CD14-positive monocyte (primary cell): ENCODE results near the gene VSIG10L2. TPM values are rescaled to one million over a fixed set of nuclear protein-coding genes. Genes with fewer than 3 reads are reported as not detected.

ENCODE experiments used
- DNase-seq, 3 donors: peaks; one replicate each; pipeline ENCODE4 v3.0.0-alpha.2; 2011 to 2022
- H2AFZ ChIP-seq: 2 replicates; pipeline ENCODE4 v1.6.0; 2012; ENCODE audit warnings: mild to moderate bottlenecking, low read depth, low read length, inconsistent platforms; ENCODE audit not compliant: insufficient read depth, poor library complexity, severe bottlenecking
- H3K27ac ChIP-seq, 2 donors: 1 replicate in 1 of 2; 2 replicates in 1 of 2; pipeline ENCODE4 v1.5.1; 2012 to 2013; ENCODE audit warnings: low read length in 2 of 2, control low read depth in 1 of 2, inconsistent platforms in 1 of 2, low read depth in 1 of 2, mild to moderate bottlenecking in 1 of 2
- H3K27me3 ChIP-seq, 2 donors: one replicate each; pipeline versions ENCODE4 v1.6.0 to v1.6.1; 2011 to 2013; ENCODE audit warnings: low read length in 2 of 2; ENCODE audit not compliant: control insufficient read depth in 2 of 2, insufficient read depth in 2 of 2
- H3K36me3 ChIP-seq, 2 donors: replicated peaks in 1 of 2; 1 replicate in 1 of 2; 2 replicates in 1 of 2; pipeline versions ENCODE4 v1.5.1 to v1.6.1; 2012 to 2013; ENCODE audit warnings: low read length in 2 of 2, control low read depth in 1 of 2, inconsistent platforms in 1 of 2, mild to moderate bottlenecking in 1 of 2; ENCODE audit not compliant: insufficient read depth in 2 of 2, control insufficient read depth in 1 of 2
- H3K4me1 ChIP-seq, 2 donors: 1 replicate in 1 of 2; 2 replicates in 1 of 2; pipeline versions ENCODE4 v1.5.1 to v1.6.1; 2012 to 2013; ENCODE audit warnings: low read length in 2 of 2, control low read depth in 1 of 2, inconsistent platforms in 1 of 2, mild to moderate bottlenecking in 1 of 2, moderate library complexity in 1 of 2; ENCODE audit not compliant: insufficient read depth in 2 of 2, control insufficient read depth in 1 of 2
- H3K4me2 ChIP-seq: replicated peaks from 2 replicates; pipeline ENCODE3; 2012; ENCODE audit warnings: low read length, moderate library complexity, mild to moderate bottlenecking; ENCODE audit not compliant: poor library complexity, severe bottlenecking; ENCODE audit errors: extremely low read depth
- H3K4me3 ChIP-seq, 3 experiments: fragments of 200-600 bp in 1 of 3; sonication (generic) in 1 of 3; replicated peaks in 1 of 3; 1 replicate in 2 of 3; 2 replicates in 1 of 3; pipeline ENCODE4 v1.5.1; 2011 to 2013; ENCODE audit warnings: low read length in 3 of 3, mild to moderate bottlenecking in 3 of 3, control low read depth in 2 of 3, low read depth in 2 of 3, inconsistent platforms in 1 of 3, moderate library complexity in 1 of 3
- H3K79me2 ChIP-seq: 2 replicates; pipeline ENCODE4 v1.6.0; 2012; ENCODE audit warnings: mild to moderate bottlenecking, control low read depth, inconsistent platforms, low read length, moderate library complexity; ENCODE audit not compliant: insufficient read depth
- H3K9ac ChIP-seq: 2 replicates; pipeline ENCODE4 v1.6.0; 2017; ENCODE audit warnings: low read length, mild to moderate bottlenecking; ENCODE audit not compliant: insufficient read depth, poor library complexity, severe bottlenecking
- H3K9me3 ChIP-seq, 2 donors: replicated peaks in 1 of 2; 1 replicate in 1 of 2; 2 replicates in 1 of 2; pipeline versions ENCODE4 v1.5.1 to v1.6.1; 2012 to 2013; ENCODE audit warnings: low read length in 2 of 2, control low read depth in 1 of 2; ENCODE audit not compliant: control insufficient read depth in 1 of 2, insufficient read depth in 1 of 2
- H4K20me1 ChIP-seq: 2 replicates; pipeline ENCODE4 v1.6.0; 2012; ENCODE audit warnings: mild to moderate bottlenecking, low read length, control low read depth, moderate library complexity; ENCODE audit not compliant: insufficient read depth
- H3K27ac Mint-ChIP-seq, 7 donors: one replicate each; pipeline ENCODE4 v1.8.0; 2020; ENCODE audit warnings: mild to moderate bottlenecking in 7 of 7, mixed read lengths in 7 of 7, moderate library complexity in 6 of 7, inconsistent platforms in 2 of 7
- H3K27me3 Mint-ChIP-seq, 3 donors: one replicate each; pipeline ENCODE4 v1.8.0; 2021 to 2022; ENCODE audit warnings: low read depth in 3 of 3, mild to moderate bottlenecking in 3 of 3, mixed read lengths in 3 of 3, moderate library complexity in 3 of 3, inconsistent platforms in 1 of 3
- H3K36me3 Mint-ChIP-seq, 2 donors: one replicate each; pipeline ENCODE4 v1.8.0; 2020; ENCODE audit warnings: mixed read lengths in 2 of 2, inconsistent platforms in 1 of 2, mild to moderate bottlenecking in 1 of 2
- H3K4me1 Mint-ChIP-seq: one replicate; pipeline ENCODE4 v1.8.0; 2020; ENCODE audit warnings: mild to moderate bottlenecking, mixed read lengths
- H3K4me3 Mint-ChIP-seq, 2 donors: one replicate each; pipeline ENCODE4 v1.8.0; 2020; ENCODE audit warnings: mild to moderate bottlenecking in 2 of 2, mixed read lengths in 2 of 2, moderate library complexity in 1 of 2
- H3K9me3 Mint-ChIP-seq, 7 donors: one replicate each; pipeline ENCODE4 v1.8.0; 2020 to 2022; ENCODE audit warnings: mixed read lengths in 7 of 7, mild to moderate bottlenecking in 6 of 7, moderate library complexity in 6 of 7, inconsistent platforms in 2 of 7
- WGBS: methylation state at CpG from one replicate; pipeline ENCODE4 v1.1.5; 2013; ENCODE audit warnings: missing lambda C conversion rate; ENCODE audit not compliant: insufficient coverage; 5-methylcytosine and 5-hydroxymethylcytosine counted together
- intact Hi-C, 2 donors: fragments of 100-400 bp; cut with micrococcal nuclease; formaldehyde crosslinking; loops; one replicate each; pipeline versions ENCODE4 v1.15.0 to v1.15.1; 2023
- polyA plus RNA-seq, 3 donors: library from polyadenylated mRNA; depleted of rRNA in 1 of 3; unstranded in 2 of 3; stranded (reverse) in 1 of 3; fragments of 300-500 nt in 2 of 3; fragments of >200 nt in 1 of 3; fragmentation: Illumina TruSeq in 2 of 3; gene quantifications; 1 replicate in 2 of 3; 2 replicates in 1 of 3; pipeline ENCODE4 v1.2.3, GENCODE V29; 2012 to 2021
- TF ChIP-seq, protein P1 (sequence below): fragments of 200-600 bp; IDR thresholded peaks from one replicate; pipeline ENCODE4 v1.8.0; 2022; ENCODE audit warnings: antibody characterized with exemption, mild to moderate bottlenecking

Gene VSIG10L2
- polyA plus RNA-seq, 3 donors: not detected

DNA sequence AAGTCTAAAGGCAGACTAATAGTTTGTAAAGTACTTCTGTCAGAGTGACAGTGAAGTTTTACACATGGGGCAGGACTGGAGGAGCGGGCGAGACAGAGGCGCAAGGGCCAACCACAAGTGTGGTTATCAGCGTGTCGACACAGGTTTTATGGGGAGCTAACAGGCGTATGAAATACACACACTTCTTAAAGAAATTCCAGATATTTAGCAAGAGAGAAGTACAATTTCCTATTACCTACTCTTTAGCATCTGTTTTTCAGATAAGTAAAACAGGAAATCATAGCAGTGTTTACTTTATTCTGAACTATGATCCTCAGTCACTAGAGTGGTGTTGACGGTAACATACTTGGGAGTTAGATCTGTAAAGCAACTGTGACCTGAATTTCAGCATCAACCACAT is 22.5 kb downstream of the VSIG10L2 start:
- Histone ChIP-seq H3K4me2 (no peak overlapping the region), H3K4me3 (no peak overlapping the region), H3K9ac (no peak overlapping the region), H3K27ac (no peak overlapping the region), H3K27me3 (no peaks in the 10 kb centered on the region), H3K4me1 (no peaks in the 10 kb centered on the region), H3K36me3 (no peaks in the 10 kb centered on the region), H3K9me3 (no peaks in the 10 kb centered on the region), H2AFZ (no peak overlapping the region), H4K20me1 (no peaks in the 10 kb centered on the region), H3K79me2 (no peaks in the 10 kb centered on the region)
- no peaks in the 10 kb centered on the region for H3K9me3 Mint-ChIP-seq
- no peaks in the 10 kb centered on the region for H3K36me3 Mint-ChIP-seq
- peaks cover 8 to 10% (median 9%) of the 10 kb centered on the region in 3 donors for H3K27me3 Mint-ChIP-seq
- no CpG with 5 or more reads among the region's 7 CpGs for WGBS
- H3K4me1 Mint-ChIP-seq: no peaks in the 10 kb centered on the region
- TF ChIP-seq, protein P1, sequence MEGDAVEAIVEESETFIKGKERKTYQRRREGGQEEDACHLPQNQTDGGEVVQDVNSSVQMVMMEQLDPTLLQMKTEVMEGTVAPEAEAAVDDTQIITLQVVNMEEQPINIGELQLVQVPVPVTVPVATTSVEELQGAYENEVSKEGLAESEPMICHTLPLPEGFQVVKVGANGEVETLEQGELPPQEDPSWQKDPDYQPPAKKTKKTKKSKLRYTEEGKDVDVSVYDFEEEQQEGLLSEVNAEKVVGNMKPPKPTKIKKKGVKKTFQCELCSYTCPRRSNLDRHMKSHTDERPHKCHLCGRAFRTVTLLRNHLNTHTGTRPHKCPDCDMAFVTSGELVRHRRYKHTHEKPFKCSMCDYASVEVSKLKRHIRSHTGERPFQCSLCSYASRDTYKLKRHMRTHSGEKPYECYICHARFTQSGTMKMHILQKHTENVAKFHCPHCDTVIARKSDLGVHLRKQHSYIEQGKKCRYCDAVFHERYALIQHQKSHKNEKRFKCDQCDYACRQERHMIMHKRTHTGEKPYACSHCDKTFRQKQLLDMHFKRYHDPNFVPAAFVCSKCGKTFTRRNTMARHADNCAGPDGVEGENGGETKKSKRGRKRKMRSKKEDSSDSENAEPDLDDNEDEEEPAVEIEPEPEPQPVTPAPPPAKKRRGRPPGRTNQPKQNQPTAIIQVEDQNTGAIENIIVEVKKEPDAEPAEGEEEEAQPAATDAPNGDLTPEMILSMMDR: no peak
- intact Hi-C loops: no loop called here
- no peak overlapping the region for H3K4me3 Mint-ChIP-seq
- H3K27ac Mint-ChIP-seq: no peak overlapping the region
- DNase-seq: no peak

DNA sequence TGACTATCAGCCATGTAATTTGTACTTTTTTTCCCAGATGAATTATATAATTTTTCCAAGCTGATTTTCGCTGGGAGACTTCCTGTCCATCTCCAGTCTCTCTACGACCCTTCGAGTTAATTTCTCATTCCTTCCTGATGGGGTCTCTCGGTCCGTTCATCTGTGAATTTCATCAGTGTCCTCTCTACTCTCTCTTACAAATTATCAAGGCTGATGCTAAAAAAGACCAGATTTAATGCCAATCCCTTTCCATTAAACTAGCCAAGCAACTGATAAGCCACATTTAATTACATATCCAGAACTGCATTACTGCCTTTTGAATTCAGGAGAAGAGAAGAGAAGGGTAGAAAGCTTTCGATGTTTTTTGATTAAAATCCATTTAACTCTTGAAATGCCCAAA is 25.8 kb downstream of the VSIG10L2 start:
- H3K36me3 ChIP-seq: no peaks in the 10 kb centered on the region
- DNase-seq: no peak
- intact Hi-C loops: no loop called here
- no peaks in the 10 kb centered on the region for H3K9me3 Mint-ChIP-seq
- no peak overlapping the region for H2AFZ ChIP-seq
- no peaks in the 10 kb centered on the region for H3K9me3 ChIP-seq
- no peaks in the 10 kb centered on the region for H3K79me2 ChIP-seq
- H3K4me2 ChIP-seq: no peak overlapping the region
- H3K27ac Mint-ChIP-seq: no peak overlapping the region
- no peaks in the 10 kb centered on the region for H3K4me1 Mint-ChIP-seq
- H4K20me1 ChIP-seq: no peaks in the 10 kb centered on the region
- 84% methylated on average over 3 of the region's 6 CpGs for WGBS
- TF ChIP-seq, protein P1: no peak
- peaks cover 5 to 10% (median 10%) of the 10 kb centered on the region in 3 donors for H3K27me3 Mint-ChIP-seq
- no peaks in the 10 kb centered on the region for H3K4me1 ChIP-seq
- H3K4me3 Mint-ChIP-seq: no peak overlapping the region
- no peak overlapping the region for H3K9ac ChIP-seq
- H3K4me3 ChIP-seq: no peak overlapping the region
- H3K27me3 ChIP-seq: no peaks in the 10 kb centered on the region
- no peaks in the 10 kb centered on the region for H3K36me3 Mint-ChIP-seq
- H3K27ac ChIP-seq: no peak overlapping the region
